IPS-18c (cell line): ENCODE measurements around the gene KRT6A.

Source experiments
- H3K4me3 ChIP-seq: 2 replicates; pipeline ENCODE4 v1.7.0; 2013; ENCODE audit warnings: low read depth, mild to moderate bottlenecking, low read length, moderate library complexity; ENCODE audit not compliant: insufficient read depth
- H3K9me3 ChIP-seq: one replicate; pipeline ENCODE4 v1.6.1; 2013; ENCODE audit warnings: mild to moderate bottlenecking, low read length, moderate library complexity; ENCODE audit not compliant: control insufficient read depth, insufficient read depth

The KRT6A gene

GRCh38 chr12:52493172-52493571, at the start of gene KRT6A:
Gene KRT6A, minus strand, starts transcription at chr12:52493257. Its CDS starts 69 bp downstream, at chr12:52493188.
- no peak within 1 kb of the TSS for H3K4me3 ChIP-seq
- H3K9me3 ChIP-seq = peaks cover 3% of the 10 kb centered on the region

GRCh38 chr12:52542157-52542556, 49.1 kb upstream of the KRT6A start:
- H3K4me3 ChIP-seq = no peak overlapping the region
- H3K9me3 ChIP-seq = no peaks in the 10 kb centered on the region

GRCh38 chr12:52541709-52542108, 48.7 kb upstream of the KRT6A start:
- no peak overlapping the region for H3K4me3 ChIP-seq

GRCh38 chr12:52540531-52540930, 47.5 kb upstream of the KRT6A start:
- H3K9me3 ChIP-seq = no peaks in the 10 kb centered on the region
- no peak overlapping the region for H3K4me3 ChIP-seq

More at GRCh38 chr12:52541709-52542108, 48.7 kb upstream of the KRT6A start:
- no peaks in the 10 kb centered on the region for H3K9me3 ChIP-seq

GRCh38 chr12:52539821-52540173, 46.7 kb upstream of the KRT6A start:
- H3K4me3 ChIP-seq = no peak overlapping the region
- no peaks in the 10 kb centered on the region for H3K9me3 ChIP-seq

- no peaks in the 10 kb centered on the region for H3K9me3 ChIP-seq
- H3K4me3 ChIP-seq = no peak overlapping the region
These were observed 46.2 kb upstream of the KRT6A start for GRCh38 chr12:52539083-52539820.

- H3K4me3 ChIP-seq = no peak overlapping the region
- no peaks in the 10 kb centered on the region for H3K9me3 ChIP-seq
These were observed 44.0 kb upstream of the KRT6A start for GRCh38 chr12:52537101-52537500.

- Histone ChIP-seq H3K9me3 (no peaks in the 10 kb centered on the region), H3K4me3 (no peak overlapping the region)
These were observed 42.5 kb upstream of the KRT6A start for GRCh38 chr12:52535574-52535973.

GRCh38 chr12:52534482-52534881, 41.4 kb upstream of the KRT6A start:
- H3K9me3 ChIP-seq = no peaks in the 10 kb centered on the region
- no peak overlapping the region for H3K4me3 ChIP-seq

- Histone ChIP-seq H3K9me3 (no peaks in the 10 kb centered on the region), H3K4me3 (no peak overlapping the region)
These were observed 40.8 kb upstream of the KRT6A start for GRCh38 chr12:52533686-52534470.

GRCh38 chr12:52532636-52533035, 39.6 kb upstream of the KRT6A start:
- Histone ChIP-seq H3K4me3 (no peak overlapping the region), H3K9me3 (no peaks in the 10 kb centered on the region)

GRCh38 chr12:52531566-52532300, 38.7 kb upstream of the KRT6A start:
- Histone ChIP-seq H3K4me3 (no peak overlapping the region), H3K9me3 (no peaks in the 10 kb centered on the region)

- H3K4me3 ChIP-seq = no peak overlapping the region
- H3K9me3 ChIP-seq = no peaks in the 10 kb centered on the region
These were observed 37.8 kb upstream of the KRT6A start for GRCh38 chr12:52530905-52531304.

GRCh38 chr12:52530366-52530765, 37.3 kb upstream of the KRT6A start:
- H3K9me3 ChIP-seq = no peaks in the 10 kb centered on the region

GRCh38 chr12:52529846-52530245, 36.8 kb upstream of the KRT6A start:
- Histone ChIP-seq H3K9me3 (no peaks in the 10 kb centered on the region), H3K4me3 (no peak overlapping the region)

More at GRCh38 chr12:52530366-52530765, 37.3 kb upstream of the KRT6A start:
- no peak overlapping the region for H3K4me3 ChIP-seq

- Histone ChIP-seq H3K4me3 (no peak overlapping the region), H3K9me3 (no peaks in the 10 kb centered on the region)
These were observed 36.4 kb upstream of the KRT6A start for GRCh38 chr12:52529417-52529816.

GRCh38 chr12:52528641-52529143, 35.6 kb upstream of the KRT6A start:
- Histone ChIP-seq H3K9me3 (no peaks in the 10 kb centered on the region), H3K4me3 (no peak overlapping the region)
